WERI-Rb-1 (cell line): Measurements from ENCODE around the gene PPM1L.
"Not testable (repeated sequence)": the region's sequence is repeated elsewhere in the genome, so short reads cannot be mapped to it uniquely, and the experiment has no call there.

Source experiments
- DNase-seq: peaks from one replicate; pipeline ENCODE4 v3.0.0-alpha.2; 2020
- H3K27ac ChIP-seq: fragments of 250-450 bp; sonication (Bioruptor Pico); 2 replicates; pipeline ENCODE4 v1.5.1; 2020; ENCODE audit warnings: mild to moderate bottlenecking, moderate library complexity
- H3K27me3 ChIP-seq: fragments of 250-450 bp; sonication (Bioruptor Pico); 2 replicates; pipeline ENCODE4 v1.5.1; 2021; ENCODE audit warnings: mild to moderate bottlenecking, low read depth, moderate library complexity; ENCODE audit not compliant: insufficient read depth, severe bottlenecking
- H3K36me3 ChIP-seq: fragments of 250-450 bp; sonication (Bioruptor Pico); 2 replicates; pipeline ENCODE4 v1.5.1; 2020; ENCODE audit warnings: mild to moderate bottlenecking, moderate library complexity
- H3K4me3 ChIP-seq: 2 replicates; pipeline ENCODE4 v1.5.1; 2011; ENCODE audit warnings: low read depth, mild to moderate bottlenecking, control low read depth, low read length
- H3K9me3 ChIP-seq: fragments of 250-450 bp; sonication (Bioruptor Pico); 2 replicates; pipeline ENCODE4 v1.5.1; 2021; ENCODE audit warnings: mild to moderate bottlenecking, moderate library complexity; ENCODE audit not compliant: severe bottlenecking
- TF ChIP-seq, protein P1 (sequence below): IDR thresholded peaks from 2 replicates; pipeline ENCODE4 v1.5.1; 2011; ENCODE audit warnings: low read depth, mild to moderate bottlenecking, control low read depth, inconsistent platforms, low read length

Gene PPM1L

DNA sequence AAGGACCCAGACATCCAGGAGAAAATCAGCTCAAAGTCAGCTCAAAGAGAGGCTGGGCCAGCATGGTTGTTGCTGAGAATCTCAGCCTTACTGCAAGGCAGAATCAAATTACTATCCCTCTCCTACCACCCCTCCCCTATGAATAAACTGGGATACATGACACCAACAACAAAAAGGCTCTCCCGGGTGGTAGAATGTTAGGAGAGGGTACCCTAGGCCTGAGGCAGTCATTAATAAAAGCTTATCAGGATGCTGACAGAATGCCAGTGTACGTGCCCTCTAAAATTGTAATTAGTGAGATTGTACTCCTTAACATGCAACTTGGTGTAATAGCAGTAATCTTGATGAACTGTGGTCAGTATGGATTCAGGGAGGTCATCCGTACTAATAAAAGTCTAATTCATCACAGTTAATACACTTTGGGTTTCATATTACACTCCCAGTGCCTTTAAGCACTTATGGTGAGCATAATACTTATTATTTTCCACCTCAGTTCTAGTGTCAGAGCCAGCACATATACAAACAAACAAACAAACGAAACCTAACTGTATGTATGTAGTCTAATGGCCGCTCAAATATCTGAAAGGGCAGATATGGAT, 272.6 kb downstream of the PPM1L start:
- H3K9me3 ChIP-seq, result peaks cover 3% of the 10 kb centered on the region
- H3K4me3 ChIP-seq, result no peak overlapping the region
- DNase-seq, result no peak
- H3K27me3 ChIP-seq, result no peaks in the 10 kb centered on the region
- no peak overlapping the region for H3K27ac ChIP-seq
- H3K36me3 ChIP-seq, result no peaks in the 10 kb centered on the region
- TF ChIP-seq, protein P1, sequence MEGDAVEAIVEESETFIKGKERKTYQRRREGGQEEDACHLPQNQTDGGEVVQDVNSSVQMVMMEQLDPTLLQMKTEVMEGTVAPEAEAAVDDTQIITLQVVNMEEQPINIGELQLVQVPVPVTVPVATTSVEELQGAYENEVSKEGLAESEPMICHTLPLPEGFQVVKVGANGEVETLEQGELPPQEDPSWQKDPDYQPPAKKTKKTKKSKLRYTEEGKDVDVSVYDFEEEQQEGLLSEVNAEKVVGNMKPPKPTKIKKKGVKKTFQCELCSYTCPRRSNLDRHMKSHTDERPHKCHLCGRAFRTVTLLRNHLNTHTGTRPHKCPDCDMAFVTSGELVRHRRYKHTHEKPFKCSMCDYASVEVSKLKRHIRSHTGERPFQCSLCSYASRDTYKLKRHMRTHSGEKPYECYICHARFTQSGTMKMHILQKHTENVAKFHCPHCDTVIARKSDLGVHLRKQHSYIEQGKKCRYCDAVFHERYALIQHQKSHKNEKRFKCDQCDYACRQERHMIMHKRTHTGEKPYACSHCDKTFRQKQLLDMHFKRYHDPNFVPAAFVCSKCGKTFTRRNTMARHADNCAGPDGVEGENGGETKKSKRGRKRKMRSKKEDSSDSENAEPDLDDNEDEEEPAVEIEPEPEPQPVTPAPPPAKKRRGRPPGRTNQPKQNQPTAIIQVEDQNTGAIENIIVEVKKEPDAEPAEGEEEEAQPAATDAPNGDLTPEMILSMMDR, result no peak

- no peak for DNase-seq
- no peaks in the 10 kb centered on the region for H3K36me3 ChIP-seq
- peaks cover 3% of the 10 kb centered on the region for H3K9me3 ChIP-seq
- no peak overlapping the region for H3K4me3 ChIP-seq
- TF ChIP-seq, protein P1, result no peak
- no peaks in the 10 kb centered on the region for H3K27me3 ChIP-seq
- H3K27ac ChIP-seq, result no peak overlapping the region
Measured at GRCh38 chr3:161031134-161031533, 275.1 kb downstream of the PPM1L start.

- not testable (repeated sequence) for H3K36me3 ChIP-seq, H3K27ac ChIP-seq, H3K9me3 ChIP-seq, H3K27me3 ChIP-seq, H3K4me3 ChIP-seq, DNase-seq
Measured at GRCh38 chr3:161034913-161035550, 279.0 kb downstream of the PPM1L start.

- no peak for DNase-seq
- H3K27ac ChIP-seq, result no peak overlapping the region
Measured at GRCh38 chr3:161035711-161036110, 279.7 kb downstream of the PPM1L start.

GRCh38 chr3:161038725-161039124, 282.7 kb downstream of the PPM1L start:
- Histone ChIP-seq H3K27ac (no peak overlapping the region), H3K4me3 (no peak overlapping the region), H3K36me3 (no peaks in the 10 kb centered on the region), H3K27me3 (no peaks in the 10 kb centered on the region), H3K9me3 (no peaks in the 10 kb centered on the region)
- TF ChIP-seq, protein P1, result no peak
- DNase-seq, result no peak

More at GRCh38 chr3:161035711-161036110, 279.7 kb downstream of the PPM1L start:
- TF ChIP-seq, protein P1, result no peak
- Histone ChIP-seq H3K4me3 (no peak overlapping the region), H3K27me3 (no peaks in the 10 kb centered on the region), H3K36me3 (no peaks in the 10 kb centered on the region), H3K9me3 (peaks cover 3% of the 10 kb centered on the region)

GRCh38 chr3:161042023-161042501, 286.0 kb downstream of the PPM1L start:
- H3K27ac ChIP-seq, result no peak overlapping the region
- TF ChIP-seq, protein P1, result no peak
- no peak for DNase-seq

More at GRCh38 chr3:161042023-161042501, 286.0 kb downstream of the PPM1L start:
- Histone ChIP-seq H3K4me3 (no peak overlapping the region), H3K36me3 (no peaks in the 10 kb centered on the region), H3K27me3 (no peaks in the 10 kb centered on the region), H3K9me3 (no peaks in the 10 kb centered on the region)
